Left ventricle myocardium inferior (tissue), 1 donor: ENCODE results near the gene TMC7. TPM values are rescaled to one million over a fixed set of nuclear protein-coding genes. Genes with fewer than 3 reads are reported as not detected.

Source experiments
- DNase-seq: peaks from one replicate; pipeline ENCODE4 v3.0.0-alpha.2; 2020
- H3K27ac ChIP-seq: fragments of 200-600 bp; replicated peaks from 2 replicates; pipeline ENCODE4 v1.8.0; 2021
- H3K27me3 ChIP-seq: fragments of 200-600 bp; 2 replicates; pipeline ENCODE4 v1.8.0; 2021; ENCODE audit warnings: low read depth
- H3K36me3 ChIP-seq: fragments of 200-600 bp; 2 replicates; pipeline ENCODE4 v1.8.0; 2021
- H3K4me1 ChIP-seq: fragments of 200-600 bp; 2 replicates; pipeline ENCODE4 v1.8.0; 2021
- H3K4me3 ChIP-seq: fragments of 200-600 bp; 2 replicates; pipeline ENCODE4 v1.8.0; 2021; ENCODE audit warnings: mild to moderate bottlenecking, moderate library complexity
- H3K9me3 ChIP-seq: fragments of 200-600 bp; replicated peaks from 2 replicates; pipeline ENCODE4 v1.8.0; 2021
- intact Hi-C: fragments of 100-400 bp; cut with micrococcal nuclease; formaldehyde crosslinking; loops from one replicate; pipeline ENCODE4 v1.11.0; 2022
- total RNA-seq: library from RNA; stranded (reverse); fragmentation: NEBNext Ultra II Directional; extraction: Animal tissue kit (Norgen Biotek cat#: 25700); gene quantifications from one replicate; pipeline ENCODE4 v1.2.1, GENCODE V29; 2021
- TF ChIP-seq, protein P1 (sequence below): fragments of 200-600 bp; IDR thresholded peaks from 2 replicates; pipeline ENCODE4 v1.8.0; 2021; ENCODE audit warnings: antibody characterized with exemption, mild to moderate bottlenecking, borderline replicate concordance
- donor health status: DM: no; HTN: yes; CAD: no; lungs with severe emphysema.

TMC7 gene
- total RNA-seq, 1 donor from 2014 or later = 0.69 TPM

DNA sequence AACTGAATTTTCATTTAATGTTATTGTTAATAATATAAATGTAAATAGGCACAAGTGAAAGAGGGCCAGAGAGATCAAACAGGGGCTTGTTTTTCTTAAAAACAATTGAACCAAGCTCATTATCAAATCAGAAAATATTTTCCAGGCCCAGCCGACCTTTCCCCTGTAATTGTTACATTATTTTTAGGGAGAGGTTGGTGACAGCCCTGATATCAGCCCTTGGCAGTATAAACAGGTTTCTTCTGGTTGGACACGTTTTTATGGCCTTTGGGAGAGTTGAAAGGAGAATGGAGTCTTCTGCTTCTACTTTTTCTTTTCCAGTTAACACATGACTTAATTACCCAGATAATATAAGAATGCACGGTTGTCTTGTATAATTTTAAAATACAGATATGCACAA is 43.7 kb downstream of the TMC7 start:
- Histone ChIP-seq H3K9me3 (no peaks in the 10 kb centered on the region), H3K27me3 (no peaks in the 10 kb centered on the region), H3K27ac (peak overlapping the region; percentile 38), H3K4me3 (no peak overlapping the region), H3K4me1 (peaks cover 6% of the 10 kb centered on the region), H3K36me3 (peaks cover 6% of the 10 kb centered on the region)
- DNase-seq = no peak
- TF ChIP-seq, protein P1, sequence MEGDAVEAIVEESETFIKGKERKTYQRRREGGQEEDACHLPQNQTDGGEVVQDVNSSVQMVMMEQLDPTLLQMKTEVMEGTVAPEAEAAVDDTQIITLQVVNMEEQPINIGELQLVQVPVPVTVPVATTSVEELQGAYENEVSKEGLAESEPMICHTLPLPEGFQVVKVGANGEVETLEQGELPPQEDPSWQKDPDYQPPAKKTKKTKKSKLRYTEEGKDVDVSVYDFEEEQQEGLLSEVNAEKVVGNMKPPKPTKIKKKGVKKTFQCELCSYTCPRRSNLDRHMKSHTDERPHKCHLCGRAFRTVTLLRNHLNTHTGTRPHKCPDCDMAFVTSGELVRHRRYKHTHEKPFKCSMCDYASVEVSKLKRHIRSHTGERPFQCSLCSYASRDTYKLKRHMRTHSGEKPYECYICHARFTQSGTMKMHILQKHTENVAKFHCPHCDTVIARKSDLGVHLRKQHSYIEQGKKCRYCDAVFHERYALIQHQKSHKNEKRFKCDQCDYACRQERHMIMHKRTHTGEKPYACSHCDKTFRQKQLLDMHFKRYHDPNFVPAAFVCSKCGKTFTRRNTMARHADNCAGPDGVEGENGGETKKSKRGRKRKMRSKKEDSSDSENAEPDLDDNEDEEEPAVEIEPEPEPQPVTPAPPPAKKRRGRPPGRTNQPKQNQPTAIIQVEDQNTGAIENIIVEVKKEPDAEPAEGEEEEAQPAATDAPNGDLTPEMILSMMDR = no peak
- intact Hi-C loops = no loop called here

DNA sequence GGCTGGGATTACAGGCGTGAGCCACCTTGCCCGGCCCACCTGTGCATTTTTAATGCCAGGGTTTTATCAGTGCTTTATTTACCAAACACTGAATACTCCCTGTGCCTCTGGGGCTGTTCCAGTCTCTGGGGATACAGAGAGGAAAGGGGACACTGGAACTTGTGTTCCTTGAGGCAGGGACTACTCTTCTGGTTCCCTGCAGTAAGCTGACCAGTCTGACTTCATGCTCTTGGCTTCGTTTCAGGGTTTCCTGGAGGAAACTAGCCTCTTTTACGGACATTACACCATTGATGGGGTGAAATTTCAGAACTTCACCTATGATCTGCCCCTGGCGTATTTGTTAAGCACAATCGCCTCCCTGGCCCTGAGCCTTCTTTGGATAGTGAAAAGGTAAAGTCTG is 46.2 kb downstream of the TMC7 start:
- DNase-seq = no peak
- H3K4me1 ChIP-seq = peaks cover 6% of the 10 kb centered on the region
- H3K9me3 ChIP-seq = peaks cover 3% of the 10 kb centered on the region
- no peak overlapping the region for H3K4me3 ChIP-seq
- H3K27ac ChIP-seq = peak overlapping the region; percentile 64
- TF ChIP-seq, protein P1 = no peak
- H3K27me3 ChIP-seq = no peaks in the 10 kb centered on the region
- H3K36me3 ChIP-seq = no peaks in the 10 kb centered on the region
- intact Hi-C loops = no loop called here

- intact Hi-C loops = no loop called here
- Histone ChIP-seq H3K9me3 (peaks cover 20% of the 10 kb centered on the region), H3K4me3 (no peak overlapping the region), H3K27ac (no peak overlapping the region), H3K4me1 (peaks cover 6% of the 10 kb centered on the region), H3K36me3 (peaks cover 5% of the 10 kb centered on the region), H3K27me3 (no peaks in the 10 kb centered on the region)
- DNase-seq = no peak
- TF ChIP-seq, protein P1 = no peak
These were observed 48.0 kb downstream of the TMC7 start for GRCh38 chr16:19031738-19032137.

GRCh38 chr16:19033761-19034160 is 50.0 kb downstream of the TMC7 start:
- TF ChIP-seq, protein P1 = no peak
- intact Hi-C loops = no loop called here
- H3K27me3 ChIP-seq = no peaks in the 10 kb centered on the region
- no peak for DNase-seq
- H3K27ac ChIP-seq = no peak overlapping the region
- peaks cover 23% of the 10 kb centered on the region for H3K9me3 ChIP-seq
- H3K4me3 ChIP-seq = no peak overlapping the region
- H3K4me1 ChIP-seq = no peaks in the 10 kb centered on the region
- H3K36me3 ChIP-seq = peaks cover 7% of the 10 kb centered on the region

DNA sequence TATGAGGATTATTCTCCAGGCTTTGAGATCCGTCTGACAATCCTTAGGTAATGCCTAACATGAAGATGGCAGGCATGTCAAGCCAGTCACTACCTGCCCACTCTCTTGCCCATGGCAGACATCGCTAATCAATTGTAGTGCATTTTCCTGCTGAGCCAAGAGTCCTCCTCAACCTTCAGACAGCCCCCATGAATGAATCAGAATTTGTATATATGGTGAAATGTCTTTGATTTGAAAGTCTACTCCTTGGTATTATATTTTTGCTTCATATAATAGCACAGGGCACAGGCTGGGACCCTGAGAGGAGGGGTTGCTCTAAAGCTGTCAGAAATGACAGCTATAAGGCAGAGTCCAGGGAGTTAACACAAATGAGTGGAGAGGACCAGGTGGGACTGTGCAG is 56.7 kb downstream of the TMC7 start:
- no peak for DNase-seq
- H3K4me3 ChIP-seq = no peak overlapping the region
- TF ChIP-seq, protein P1 = no peak
- intact Hi-C loops = no loop called here
- H3K4me1 ChIP-seq = no peaks in the 10 kb centered on the region
- H3K27me3 ChIP-seq = no peaks in the 10 kb centered on the region
- peaks cover 16% of the 10 kb centered on the region for H3K9me3 ChIP-seq
- H3K27ac ChIP-seq = no peak overlapping the region
- H3K36me3 ChIP-seq = peaks cover 7% of the 10 kb centered on the region

DNA sequence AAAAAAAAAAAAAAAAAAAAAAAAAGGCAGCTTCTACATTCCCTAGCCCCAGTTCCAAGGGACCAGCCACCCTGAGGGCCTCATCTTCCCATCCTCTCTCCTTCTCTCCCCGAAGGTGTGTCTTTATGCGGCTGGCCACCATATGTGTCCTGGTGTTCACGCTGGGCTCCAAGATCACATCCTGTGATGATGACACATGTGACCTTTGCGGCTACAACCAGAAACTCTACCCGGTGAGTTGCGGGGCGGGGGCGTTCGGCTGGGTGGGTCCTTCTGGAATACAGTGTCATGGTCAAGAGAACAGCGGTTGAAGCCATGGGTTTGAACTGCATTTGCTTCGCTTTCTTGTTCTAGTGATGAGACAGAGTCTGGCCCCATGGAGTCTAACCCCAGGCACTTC is 61.0 kb downstream of the TMC7 start:
- H3K9me3 ChIP-seq = no peaks in the 10 kb centered on the region
- no peaks in the 10 kb centered on the region for H3K27me3 ChIP-seq
- no peak overlapping the region for H3K4me3 ChIP-seq
- no peaks in the 10 kb centered on the region for H3K36me3 ChIP-seq
- no peak for DNase-seq
- no peaks in the 10 kb centered on the region for H3K4me1 ChIP-seq
- TF ChIP-seq, protein P1 = no peak
- intact Hi-C loops = no loop called here
- H3K27ac ChIP-seq = no peak overlapping the region
